ENCODE measurements around the gene TXNDC17. TPM values are rescaled to one million over a fixed set of nuclear protein-coding genes. Genes with fewer than 3 reads are reported as not detected.
"Not testable (repeated sequence)": the region's sequence is repeated elsewhere in the genome, so short reads cannot be mapped to it uniquely, and the experiment has no call there.

Gene TXNDC17
- total RNA-seq, 1 donor from 2014 or later: 89.4 TPM

GRCh38 chr17:6660101-6660500 lies 19.2 kb downstream of the TXNDC17 start:
- DNase-seq (ENCODE audit: low spot score): no peak

DNA sequence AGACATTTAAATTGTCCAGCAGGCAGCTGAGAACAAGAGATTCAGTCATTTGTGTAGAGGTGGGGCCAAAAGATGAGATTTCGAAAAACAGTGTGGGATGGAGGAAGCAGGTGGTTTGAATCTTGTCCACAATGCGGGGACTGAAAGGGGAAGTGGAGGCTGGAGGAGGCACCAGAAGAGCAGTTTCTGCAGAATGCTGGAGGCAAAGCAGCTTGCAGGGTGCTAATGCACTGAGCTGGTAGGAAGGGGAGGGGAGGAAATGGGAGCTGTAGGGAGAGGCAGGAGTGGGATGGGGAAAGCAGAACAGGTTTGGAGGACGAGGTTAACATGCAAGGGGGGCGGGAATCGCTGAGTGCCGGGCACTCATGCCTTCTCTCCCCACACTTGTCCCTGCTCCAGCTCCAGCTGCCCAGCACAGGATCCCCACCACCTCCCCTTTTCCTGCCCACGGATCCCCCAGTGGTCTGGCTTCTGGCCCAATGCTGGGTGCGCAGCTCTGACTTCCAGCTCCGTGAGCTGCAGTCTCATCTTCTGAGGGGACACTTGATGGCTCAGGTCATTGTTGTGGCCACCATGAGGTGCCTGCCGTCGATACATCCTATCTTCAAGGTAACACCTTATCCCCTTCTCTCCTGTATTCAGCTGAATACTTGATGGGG lies 20.1 kb downstream of the TXNDC17 start:
- no peak for DNase-seq (ENCODE audit: low spot score)

GRCh38 chr17:6661464-6661848 lies 20.6 kb downstream of the TXNDC17 start:
- DNase-seq (ENCODE audit: low spot score): no peak

- DNase-seq (ENCODE audit: low spot score): not testable (repeated sequence)
Measured at GRCh38 chr17:6663200-6663599, 22.3 kb downstream of the TXNDC17 start.

DNA sequence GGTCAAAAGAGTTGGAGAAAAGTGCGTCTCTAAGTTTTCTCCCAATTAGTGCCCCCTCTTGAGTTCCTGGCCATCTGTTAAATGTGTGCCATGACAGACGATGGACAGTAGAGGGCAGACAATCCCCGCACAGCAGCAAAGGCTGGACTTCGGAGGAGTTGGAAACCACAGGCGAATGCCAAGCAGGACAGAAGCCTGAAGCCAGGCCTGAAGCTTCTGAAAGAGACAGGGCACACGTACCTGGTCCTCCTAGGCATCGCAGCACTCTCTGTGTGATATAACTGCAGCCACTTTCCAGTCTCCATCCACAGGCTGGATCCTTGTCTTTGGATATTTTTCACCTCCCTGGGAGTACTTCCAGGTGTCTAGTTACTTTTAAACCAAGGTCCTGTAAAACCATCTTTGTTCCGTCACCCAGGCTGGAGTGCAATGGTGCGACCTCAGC lies 25.2 kb downstream of the TXNDC17 start:
- peak; percentile 79 for DNase-seq (ENCODE audit: low spot score)

- no peak for DNase-seq (ENCODE audit: low spot score)
Measured at GRCh38 chr17:6666557-6666956, 25.7 kb downstream of the TXNDC17 start.

DNA sequence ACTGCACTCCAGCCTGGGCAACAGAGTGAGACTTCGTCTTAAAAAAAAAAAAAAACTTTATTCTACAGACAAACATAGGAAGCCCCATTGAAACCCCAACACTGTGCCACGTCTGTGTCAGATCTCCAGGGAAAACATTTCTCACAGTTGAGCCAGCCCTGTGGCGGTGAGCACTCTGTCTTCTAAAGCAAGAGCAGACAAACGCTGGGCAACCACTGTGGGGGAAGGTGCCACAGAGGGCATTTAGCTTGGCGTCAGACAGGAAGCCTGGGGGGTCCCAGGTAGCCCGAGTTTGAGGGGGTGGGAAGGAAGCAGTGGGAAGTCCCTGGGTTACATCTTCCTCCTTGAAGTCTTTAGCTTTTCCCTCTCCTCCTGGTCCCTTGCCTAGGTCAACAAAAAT lies 26.7 kb downstream of the TXNDC17 start:
- DNase-seq (ENCODE audit: low spot score): no peak

DNA sequence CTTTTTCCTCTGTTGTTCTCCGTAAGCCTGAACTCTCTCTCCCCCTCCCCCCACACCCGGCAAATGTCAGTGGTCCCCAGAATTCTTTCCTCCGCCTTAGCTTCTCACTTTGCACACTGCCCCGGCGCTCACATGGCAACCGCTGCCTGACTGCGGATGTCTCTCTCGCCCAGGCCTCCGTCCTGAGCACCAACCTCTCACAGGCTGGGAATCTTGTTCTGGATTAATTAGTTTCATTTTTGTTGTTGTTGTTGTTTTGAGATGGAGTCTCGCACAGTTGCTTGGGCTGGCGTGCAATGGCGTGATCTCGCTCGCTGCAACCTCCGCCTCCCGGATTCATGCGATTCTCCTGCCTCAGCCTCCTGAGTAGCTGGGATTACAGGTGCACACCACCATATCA lies 27.4 kb downstream of the TXNDC17 start:
- DNase-seq (ENCODE audit: low spot score): no peak

- no peak for DNase-seq (ENCODE audit: low spot score)
Measured at GRCh38 chr17:6668727-6669425, 28.0 kb downstream of the TXNDC17 start.

- no peak for DNase-seq (ENCODE audit: low spot score)
Measured at GRCh38 chr17:6669479-6670212, 28.8 kb downstream of the TXNDC17 start.

DNA sequence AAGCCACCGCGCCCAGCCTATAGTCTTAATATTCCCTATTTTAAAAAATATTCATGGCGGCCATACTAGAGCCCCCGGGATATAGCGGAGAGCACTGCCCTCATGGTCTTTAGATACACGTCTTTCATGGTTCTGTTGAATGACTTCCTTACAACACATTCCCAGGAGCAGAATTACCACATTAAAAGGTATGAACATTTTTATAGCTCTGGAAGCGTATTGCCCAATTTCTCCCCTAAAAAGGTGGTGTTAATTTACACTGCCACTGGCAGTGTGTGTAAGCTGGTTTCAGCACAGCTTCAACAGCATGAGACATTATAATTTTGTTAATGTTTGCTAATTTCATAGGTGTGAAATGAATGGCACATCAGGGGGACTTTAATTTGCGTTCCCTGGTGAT lies 29.7 kb downstream of the TXNDC17 start:
- no peak for DNase-seq (ENCODE audit: low spot score)

DNA sequence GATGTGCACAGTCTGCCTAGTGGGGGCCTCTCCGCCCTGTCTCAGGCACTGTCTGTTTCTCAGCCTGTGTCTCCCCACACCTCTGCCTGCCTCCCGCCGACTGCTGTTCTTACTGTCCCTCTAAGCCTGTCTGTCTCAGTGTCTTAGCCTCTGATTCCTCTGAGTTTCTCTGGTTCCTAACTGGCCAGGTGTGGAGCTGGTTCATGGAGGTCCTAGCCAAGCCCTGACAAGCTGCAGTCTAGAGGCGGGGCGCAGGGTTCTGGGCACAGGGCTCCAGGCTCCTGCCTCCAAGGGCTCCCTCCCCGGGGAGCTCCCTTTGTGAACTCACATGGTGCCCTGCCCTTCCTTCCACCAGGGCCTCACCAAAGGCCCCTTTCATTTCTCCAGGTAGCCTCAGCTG lies 30.1 kb downstream of the TXNDC17 start:
- no peak for DNase-seq (ENCODE audit: low spot score)

GRCh38 chr17:6671431-6671830 lies 30.6 kb downstream of the TXNDC17 start:
- DNase-seq (ENCODE audit: low spot score): no peak

- DNase-seq (ENCODE audit: low spot score): no peak
Measured at GRCh38 chr17:6674586-6674985, 33.7 kb downstream of the TXNDC17 start.

- DNase-seq (ENCODE audit: low spot score): no peak
Measured at GRCh38 chr17:6675201-6675825, 34.5 kb downstream of the TXNDC17 start.

- no peak for DNase-seq (ENCODE audit: low spot score)
Measured at GRCh38 chr17:6676802-6677157, 35.9 kb downstream of the TXNDC17 start.

DNA sequence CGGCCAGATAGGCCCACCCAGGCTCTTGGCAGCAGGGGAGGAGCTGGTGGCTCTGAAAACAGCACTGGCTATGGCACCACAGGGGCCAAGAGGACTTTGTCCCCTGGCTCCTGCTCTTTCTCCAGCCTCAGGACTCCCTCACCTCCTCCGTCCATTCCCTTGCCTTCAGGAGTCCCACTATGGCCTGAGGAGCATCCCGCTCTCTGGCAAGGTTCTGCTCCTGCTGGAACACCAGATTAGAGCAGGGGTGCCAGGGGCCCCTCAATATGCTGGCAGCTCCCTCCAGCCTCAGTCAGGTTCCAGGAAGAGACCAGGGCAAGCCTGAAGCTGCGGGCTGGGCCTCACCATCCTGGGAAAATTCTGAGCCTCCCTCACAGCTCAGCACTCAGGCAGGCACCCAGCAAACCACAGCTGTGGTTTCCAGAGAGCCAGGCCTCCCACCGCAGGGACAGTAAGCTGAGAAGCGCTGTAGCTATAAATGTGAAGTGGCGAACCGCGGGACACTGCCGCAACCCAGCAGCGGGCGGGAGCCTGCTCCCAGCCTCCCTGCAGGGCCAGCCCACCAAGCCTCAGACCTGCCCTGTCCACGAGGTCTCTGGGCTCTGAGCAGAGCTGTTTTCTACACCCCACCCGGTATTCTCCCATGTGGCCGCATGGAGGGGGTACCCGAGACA lies 36.4 kb downstream of the TXNDC17 start:
- DNase-seq (ENCODE audit: low spot score): no peak

DNA sequence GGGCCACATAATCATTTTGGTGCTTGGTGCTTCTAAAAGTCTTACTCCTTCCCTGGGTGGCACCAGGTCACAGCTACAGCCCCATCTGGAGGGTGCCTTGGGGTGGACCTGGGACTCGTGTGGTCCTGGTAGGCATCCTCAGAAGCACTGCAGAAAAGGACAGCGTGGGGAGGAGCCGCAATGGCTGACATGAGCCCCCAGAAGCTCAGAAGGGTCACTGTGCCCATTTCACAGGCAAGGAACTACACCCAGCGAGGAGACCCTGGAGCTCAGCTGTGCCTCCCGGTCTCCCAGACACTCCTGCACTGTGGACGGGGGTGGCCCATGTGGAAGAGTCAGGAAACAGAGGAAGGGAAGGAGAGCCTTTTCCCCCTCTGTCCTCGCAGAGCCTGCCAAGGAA lies 37.1 kb downstream of the TXNDC17 start:
- no peak for DNase-seq (ENCODE audit: low spot score)

DNA sequence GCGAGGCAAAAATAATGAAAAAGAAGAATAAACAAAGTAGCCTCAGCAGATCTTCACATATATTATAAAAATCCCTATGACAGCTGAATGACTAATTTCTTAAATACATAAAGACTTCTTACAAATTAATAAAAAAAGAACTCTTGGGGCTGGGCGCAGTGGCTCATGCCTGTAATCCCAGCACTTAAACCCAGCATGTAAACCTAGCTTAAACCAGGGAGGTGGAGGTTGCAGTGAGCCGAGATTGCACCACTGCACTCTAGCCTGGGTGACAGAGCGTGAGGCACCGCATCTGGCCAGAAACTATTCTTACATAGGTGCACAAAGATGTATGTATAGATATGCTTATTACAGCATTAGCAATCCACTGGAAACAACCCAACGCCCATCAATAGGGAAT lies 38.4 kb downstream of the TXNDC17 start:
- no peak for DNase-seq (ENCODE audit: low spot score)

DNA sequence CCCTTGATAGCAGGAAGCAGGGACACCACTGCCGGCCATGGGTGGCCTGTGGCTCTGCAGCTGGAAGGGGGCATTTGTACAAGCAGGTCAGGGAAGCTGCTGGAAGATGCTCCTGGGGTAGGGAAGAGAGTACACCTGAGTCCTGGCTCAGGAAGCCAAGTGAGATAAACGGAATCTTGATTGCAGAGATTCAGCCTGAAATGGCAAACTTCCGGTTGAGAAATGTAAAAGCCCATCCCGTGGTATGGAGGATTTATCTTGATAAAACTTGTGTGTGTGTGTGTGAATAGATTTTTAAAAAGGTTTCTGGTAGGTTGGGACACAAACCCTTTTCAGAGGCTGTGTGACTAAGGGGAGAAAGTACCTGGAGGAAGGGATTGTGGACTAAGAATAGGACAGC lies 40.3 kb downstream of the TXNDC17 start:
- no peak for DNase-seq (ENCODE audit: low spot score)

- no peak for DNase-seq (ENCODE audit: low spot score)
Measured at GRCh38 chr17:6681671-6682070, 40.8 kb downstream of the TXNDC17 start.

- no peak for DNase-seq (ENCODE audit: low spot score)
Measured at GRCh38 chr17:6682339-6682738, 41.5 kb downstream of the TXNDC17 start.
